GM10248 (cell line): ENCODE results near the gene HPS3.

Experiments
- CTCF ChIA-PET: fragments of 300-600 bp; sonication (Branson Sonifier 250); formaldehyde crosslinking; extraction: SDS; loops from one replicate; lab custom pipeline; 2021; ENCODE audit warnings: antibody characterized with exemption; lab: Yijun Ruan, JAX
- POLR2A ChIA-PET: fragments of 350-650 bp; sonication (Branson Sonifier 250); formaldehyde crosslinking; extraction: SDS; loops from one replicate; lab custom pipeline; 2020; ENCODE audit warnings: antibody characterized with exemption; lab: Yijun Ruan, JAX
- DNase-seq: peaks from one replicate; pipeline ENCODE4 v3.0.0; 2012; ENCODE audit errors: extremely low spot score
- CTCF ChIP-seq: IDR thresholded peaks from 2 replicates; pipeline ENCODE4 v1.5.1; 2012; ENCODE audit warnings: mild to moderate bottlenecking, low read depth; ENCODE audit errors: extremely low read depth, missing control alignments, control extremely low read depth

HPS3 gene

GRCh38 chr3:149142682-149143081 lies 13.2 kb downstream of the HPS3 start:
- DNase-seq: no peak
- ChIA-PET POLR2A (no interaction called here), CTCF (interaction anchor here (0.9 kb wide), 1 partner anchor 132 kb away, joined by 3 read pairs; no protein-coding TSS in a partner anchor)
- no peak for TF ChIP-seq CTCF

- POLR2A ChIA-PET: no interaction called here
- DNase-seq: no peak
- CTCF ChIA-PET: interaction anchor here (0.8 to 1.1 kb wide), 2 partner anchors 13 to 15 kb away, joined by 3 to 4 read pairs; no protein-coding TSS in a partner anchor
- TF ChIP-seq CTCF: no peak
Observed at GRCh38 chr3:149145356-149145755, 15.9 kb downstream of the HPS3 start.

- ChIA-PET CTCF (interaction anchor here (0.8 to 1.9 kb wide), 5 partner anchors 11 to 42 kb away, joined by 3 to 5 read pairs (median 4); no protein-coding TSS in a partner anchor), POLR2A (no interaction called here)
- DNase-seq: peak; percentile 19
- TF ChIP-seq CTCF: no peak
Observed at GRCh38 chr3:149145974-149146373, 16.5 kb downstream of the HPS3 start.

GRCh38 chr3:149150436-149150835 lies 21.0 kb downstream of the HPS3 start:
- DNase-seq: no peak
- POLR2A ChIA-PET: no interaction called here
- no peak for TF ChIP-seq CTCF
- CTCF ChIA-PET: interaction anchor here (1.0 to 1.7 kb wide), 2 partner anchors 10 to 16 kb away, joined by 3 to 5 read pairs; no protein-coding TSS in a partner anchor

- ChIA-PET CTCF (interaction anchor here (1.7 kb wide), 1 partner anchor 11 kb away, joined by 5 read pairs; no protein-coding TSS in a partner anchor), POLR2A (no interaction called here)
- DNase-seq: no peak
- TF ChIP-seq CTCF: no peak
Observed at GRCh38 chr3:149151843-149152242, 22.4 kb downstream of the HPS3 start.

- TF ChIP-seq CTCF: no peak
- ChIA-PET POLR2A (no interaction called here), CTCF (interaction anchor here (1.0 kb wide), 1 partner anchor 17 kb away, joined by 3 read pairs; no protein-coding TSS in a partner anchor)
- DNase-seq: peak; percentile 23
Observed at GRCh38 chr3:149152420-149152819, 23.0 kb downstream of the HPS3 start.

- DNase-seq: no peak
- POLR2A ChIA-PET: no interaction called here
- TF ChIP-seq CTCF: no peak
- CTCF ChIA-PET: interaction anchor here (1.0 kb wide), 1 partner anchor 16 kb away, joined by 3 read pairs; no protein-coding TSS in a partner anchor
Observed at GRCh38 chr3:149153402-149153801, 24.0 kb downstream of the HPS3 start.
